Activated CD4-positive, alpha-beta T cell treated with anti-CD3 and anti-CD28 coated beads, Interleukin-2, Interleukin-6, amounts not matched to agents 100 ng/mL and 50 ng/mL, durations not matched to agents 16 hours and 8 hours (primary cell): ENCODE data around the gene KRTAP5-8.
"Not testable (repeated sequence)": the region's sequence is repeated elsewhere in the genome, so short reads cannot be mapped to it uniquely, and the experiment has no call there.

Experiments
- DNase-seq: peaks from one replicate; pipeline ENCODE4 v3.0.0-alpha.2; 2020

KRTAP5-8 gene

GRCh38 chr11:71518506-71519471 lies 19.0 kb upstream of the KRTAP5-8 start:
- DNase-seq: no peak

DNA sequence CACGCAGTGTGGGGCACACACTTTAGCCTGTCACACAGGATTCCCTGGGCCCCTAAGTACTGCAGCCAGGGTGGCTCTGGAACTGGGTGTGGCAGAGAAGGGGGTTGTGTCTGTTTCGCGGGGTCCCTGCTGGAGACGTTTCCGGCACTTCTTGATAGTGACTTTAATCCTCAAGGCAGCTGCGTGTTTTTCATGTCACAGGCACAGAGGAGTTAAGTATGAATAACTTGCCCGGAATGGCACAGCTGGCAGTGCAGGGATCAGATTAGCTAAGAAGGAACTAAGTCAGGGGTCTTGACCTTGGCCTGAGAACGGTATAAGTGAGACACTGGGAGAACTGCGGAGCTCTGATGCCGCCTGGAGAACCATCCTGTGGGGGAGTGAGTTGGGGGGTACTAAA lies 18.3 kb upstream of the KRTAP5-8 start:
- DNase-seq: no peak

DNA sequence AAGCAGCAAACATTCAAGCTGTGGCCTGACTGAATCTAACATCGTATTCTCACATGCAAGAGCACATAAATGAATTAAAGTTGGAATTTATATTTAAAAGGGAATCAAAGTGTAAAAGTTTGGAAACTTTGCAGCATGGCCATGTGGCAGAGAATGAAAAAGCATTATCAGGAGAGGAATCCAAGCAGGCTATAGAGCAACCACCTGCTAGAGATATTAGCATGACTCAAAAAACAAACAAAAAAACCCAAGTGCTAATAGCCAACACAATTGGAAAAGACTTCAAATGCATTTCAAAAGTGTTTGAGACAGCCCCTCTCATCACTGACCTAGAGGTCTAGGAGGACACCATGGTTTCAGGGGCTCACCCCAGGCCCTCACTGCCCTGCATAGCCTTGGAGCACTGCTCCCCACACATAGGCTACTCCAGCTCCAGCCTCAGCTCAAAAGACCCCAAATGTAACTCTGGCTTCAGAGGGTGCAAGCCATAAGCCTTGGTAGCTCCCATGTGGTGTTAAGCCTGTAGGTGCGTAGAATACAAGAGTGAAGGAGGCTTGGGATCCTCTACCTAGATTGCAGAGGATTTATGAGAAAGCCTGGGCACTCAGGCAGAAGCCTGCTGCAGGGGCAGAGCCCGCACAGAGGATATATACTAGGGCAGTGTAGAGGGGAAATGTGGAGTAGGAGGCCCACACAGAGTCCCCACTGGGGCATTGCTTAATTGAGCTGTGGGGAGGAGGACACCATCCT lies 12.5 kb upstream of the KRTAP5-8 start:
- no peak for DNase-seq

- no peak for DNase-seq
These were observed 11.8 kb upstream of the KRTAP5-8 start for GRCh38 chr11:71525938-71526495.

- DNase-seq: not testable (repeated sequence)
These were observed 10.8 kb upstream of the KRTAP5-8 start, which contains the start of gene KRTAP5-7 for GRCh38 chr11:71526796-71527575. TSS of gene KRTAP5-7 (plus strand) at chr11:71527267. CDS start at chr11:71527301, 34 bp downstream.

DNA sequence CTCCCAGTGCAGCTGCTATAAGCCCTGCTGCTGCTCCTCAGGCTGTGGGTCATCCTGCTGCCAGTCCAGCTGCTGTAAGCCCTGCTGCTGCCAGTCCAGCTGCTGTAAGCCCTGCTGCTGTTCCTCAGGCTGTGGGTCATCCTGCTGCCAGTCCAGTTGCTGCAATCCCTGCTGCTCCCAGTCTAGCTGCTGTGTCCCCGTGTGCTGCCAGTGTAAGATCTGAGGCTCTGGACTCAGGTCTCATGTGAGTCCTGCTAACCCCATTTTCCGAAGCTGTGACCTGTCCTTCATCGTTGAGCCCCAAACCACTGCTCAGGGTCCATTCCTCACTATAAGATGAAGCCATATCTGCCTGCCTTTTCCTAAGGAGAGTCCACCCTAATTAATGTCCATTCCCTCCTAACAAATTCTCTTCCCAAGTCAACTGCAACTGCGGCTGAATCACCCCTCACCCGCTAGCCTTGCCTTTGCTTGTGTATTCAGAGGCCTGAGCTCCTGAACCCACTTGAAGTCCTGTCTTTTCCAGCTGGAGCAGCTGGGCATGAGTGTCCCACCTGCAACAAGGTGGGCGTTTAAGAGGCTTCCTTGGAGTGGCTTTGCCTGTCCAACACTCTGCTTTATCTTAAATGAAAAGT lies 10.1 kb upstream of the KRTAP5-8 start:
- DNase-seq: no peak

DNA sequence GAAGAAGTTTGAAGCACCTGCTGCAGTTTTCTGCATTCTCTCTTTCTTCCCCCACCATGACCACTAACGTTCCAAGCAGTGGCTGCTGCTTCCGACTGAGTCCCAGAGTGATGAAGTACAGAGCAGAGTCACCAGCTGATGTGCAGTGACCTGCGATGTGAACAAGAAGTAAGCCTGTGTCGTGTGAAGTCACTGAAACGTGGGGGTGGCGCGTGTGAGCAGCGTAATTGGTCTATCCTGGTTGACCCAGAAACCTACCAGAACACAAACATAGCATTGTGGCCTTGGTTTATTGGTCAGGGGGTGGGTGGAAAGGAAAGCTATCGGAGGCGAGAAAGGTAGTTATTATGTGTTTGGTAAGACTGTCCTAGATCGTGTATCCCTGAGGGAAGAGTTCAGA lies 7.2 kb upstream of the KRTAP5-8 start:
- DNase-seq: no peak

GRCh38 chr11:71532036-71532610 lies 5.7 kb upstream of the KRTAP5-8 start:
- DNase-seq: no peak

DNA sequence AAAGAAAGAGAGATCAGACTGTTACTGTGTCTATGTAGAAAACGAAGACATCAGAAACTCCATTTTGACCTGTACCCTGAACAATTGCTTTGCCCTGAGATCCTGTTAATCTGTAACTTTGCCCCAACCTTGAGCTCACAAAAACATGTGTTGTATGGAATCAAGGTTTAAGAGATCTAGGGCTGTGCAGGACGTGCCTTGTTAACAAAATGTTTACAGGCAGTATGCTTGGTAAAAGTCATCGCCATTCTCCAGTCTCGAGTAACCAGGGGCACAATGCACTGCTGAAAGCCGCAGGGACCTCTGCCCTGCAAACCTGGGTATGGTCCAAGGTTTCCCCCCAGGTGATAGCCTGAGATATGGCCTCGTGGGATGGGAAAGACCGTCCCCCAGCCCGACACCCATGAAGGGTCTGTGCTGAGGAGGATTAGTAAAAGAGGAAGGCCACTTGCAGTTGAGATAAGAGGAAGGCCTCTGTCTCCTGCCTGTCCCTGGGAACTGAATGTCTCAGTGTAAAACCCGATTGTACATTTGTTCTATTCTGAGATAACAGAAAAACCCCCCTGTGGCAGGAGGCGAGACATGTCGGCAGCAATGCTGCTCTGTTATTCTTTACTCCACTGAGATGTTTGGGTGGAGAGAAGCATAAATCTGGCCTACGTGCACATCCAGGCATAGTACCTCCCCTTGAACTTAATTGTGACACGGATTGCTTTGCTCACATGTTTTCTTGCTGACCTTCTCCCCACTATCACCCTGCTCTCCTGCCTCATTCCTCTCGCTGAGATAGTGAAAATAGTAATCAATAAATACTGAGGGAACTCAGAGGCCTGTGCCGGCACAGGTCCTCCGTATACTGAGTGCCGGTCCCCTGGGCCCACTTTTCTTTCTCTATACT lies 2.9 kb upstream of the KRTAP5-8 start:
- DNase-seq: not testable (repeated sequence)

GRCh38 chr11:71535825-71536224 lies 2.0 kb upstream of the KRTAP5-8 start:
- no peak for DNase-seq

DNA sequence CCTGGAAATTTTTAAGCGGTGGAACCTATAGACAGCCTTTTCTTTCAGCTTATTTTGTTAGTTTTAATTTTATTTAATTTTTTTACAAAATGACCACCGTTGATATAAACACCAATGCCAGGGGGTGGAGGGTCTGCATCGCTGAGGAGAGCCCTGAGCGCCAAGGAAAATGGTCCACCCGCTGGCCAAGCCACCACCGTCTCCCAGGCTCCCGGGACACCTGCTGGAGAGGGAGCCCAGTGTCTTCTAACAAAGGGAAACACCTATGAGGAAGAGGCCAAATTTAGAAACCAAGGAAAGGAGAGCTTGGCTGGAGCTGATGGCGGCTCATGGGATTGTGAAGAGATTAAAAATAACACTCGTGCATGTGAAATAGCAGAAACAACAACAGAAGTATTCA lies 288 bp upstream of the KRTAP5-8 start:
- DNase-seq: no peak

- no peak for DNase-seq
These were observed 803 bp downstream of the KRTAP5-8 start for GRCh38 chr11:71538666-71538990.

DNA sequence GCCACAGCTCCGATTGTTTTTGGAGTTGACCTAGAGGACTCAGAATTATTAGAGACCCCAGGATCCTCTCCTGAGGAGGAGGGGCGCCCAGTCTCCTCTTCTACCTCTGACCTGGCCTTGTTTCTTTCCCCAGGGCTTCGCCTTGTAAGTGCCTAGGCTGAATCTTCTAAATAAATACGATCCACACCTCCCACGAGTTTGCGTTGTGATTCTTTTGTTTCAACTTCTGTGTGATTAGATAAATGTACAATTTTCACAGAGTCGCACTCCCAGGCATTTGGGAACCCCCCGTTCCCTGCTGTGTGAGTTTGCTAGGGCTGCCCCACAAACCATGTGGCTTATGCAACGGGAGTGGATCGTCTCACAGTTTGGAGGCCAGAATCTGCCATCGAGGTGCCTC lies 1.2 kb downstream of the KRTAP5-8 start:
- DNase-seq: no peak

GRCh38 chr11:71539971-71540370 lies 2.1 kb downstream of the KRTAP5-8 start:
- not testable (repeated sequence) for DNase-seq

- DNase-seq: not testable (repeated sequence)
These were observed 2.9 kb downstream of the KRTAP5-8 start for GRCh38 chr11:71540521-71541304.

DNA sequence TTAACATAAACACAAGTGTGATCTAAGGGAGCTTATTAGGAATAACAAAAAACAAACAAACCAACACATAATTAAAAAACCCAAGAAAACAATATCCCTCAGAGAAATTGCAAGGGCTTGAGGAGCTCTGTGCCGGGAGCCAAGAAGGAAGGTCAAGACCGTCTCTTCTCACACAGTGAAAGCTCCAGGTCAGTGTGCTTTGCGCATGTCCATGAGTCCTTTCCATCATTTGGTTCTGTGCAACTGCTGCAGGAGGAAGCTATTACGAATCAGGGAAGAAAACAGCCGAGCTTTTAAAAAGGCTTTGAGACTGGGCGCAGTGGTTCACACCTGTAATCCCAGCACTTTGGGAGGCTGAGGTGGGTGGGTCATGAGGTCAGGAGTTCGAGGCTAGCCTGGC lies 4.6 kb downstream of the KRTAP5-8 start:
- no peak for DNase-seq

DNA sequence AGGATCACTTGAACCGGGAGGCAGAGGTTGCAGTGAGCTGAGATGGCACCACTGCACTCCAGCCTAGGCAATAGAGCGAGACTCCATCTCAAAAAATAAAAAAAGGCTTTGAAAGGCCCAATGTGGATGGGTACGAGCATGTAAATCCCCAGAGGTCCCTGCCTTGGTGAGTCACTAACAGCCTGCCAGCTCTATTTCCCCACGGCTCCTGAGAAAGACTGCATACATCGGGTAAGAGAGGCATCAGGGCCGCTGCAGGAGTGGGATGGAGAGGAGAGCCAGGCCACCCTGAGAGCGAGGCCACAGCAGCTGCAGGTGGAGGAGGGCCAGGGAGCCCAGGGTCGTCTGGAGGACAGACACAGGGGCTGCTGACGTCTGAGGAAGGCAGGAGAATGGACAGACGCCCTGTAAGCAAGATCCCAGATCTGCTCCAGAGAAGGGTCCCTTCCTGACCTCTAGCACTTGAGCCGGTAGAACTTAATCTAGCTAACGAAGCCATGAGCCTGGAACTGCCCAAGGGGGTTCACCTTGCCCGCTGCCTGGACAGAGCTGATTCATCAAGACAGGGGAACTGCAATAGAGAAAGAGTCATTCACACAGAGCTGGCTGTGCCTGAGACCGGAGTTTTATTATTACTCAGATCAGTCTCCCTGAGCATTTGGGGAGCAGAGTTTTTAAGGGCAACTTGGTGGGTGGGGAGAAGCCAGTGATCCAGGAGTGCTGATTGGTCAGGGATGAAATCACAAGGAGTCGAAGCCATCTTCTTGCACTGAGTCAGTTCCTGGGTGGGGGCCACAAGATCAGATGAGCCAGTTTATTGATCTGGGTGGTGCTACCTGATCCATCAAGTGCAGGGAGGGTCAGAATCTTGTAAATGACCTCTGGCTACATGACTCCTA lies 5.3 kb downstream of the KRTAP5-8 start:
- peak; percentile 41 for DNase-seq

DNA sequence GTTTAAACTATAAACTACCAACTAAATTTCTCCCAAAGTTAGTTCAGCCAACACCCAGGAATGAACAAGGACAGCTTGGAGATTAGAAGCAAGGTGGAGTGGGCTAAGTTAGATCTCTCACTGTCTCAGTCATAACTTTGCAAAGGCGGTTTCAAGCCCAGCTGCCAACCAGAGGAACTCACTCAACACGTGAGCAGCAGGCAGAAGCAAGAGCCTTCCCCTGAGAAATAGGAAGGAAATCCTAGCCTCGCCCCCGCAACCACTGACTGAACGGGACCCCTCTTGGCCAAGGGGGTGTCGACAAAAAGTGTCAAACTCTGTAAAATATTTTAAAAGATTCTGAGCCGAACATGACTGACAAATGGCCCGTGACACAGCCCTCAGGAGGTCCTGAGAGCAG lies 6.0 kb downstream of the KRTAP5-8 start:
- no peak for DNase-seq
